Measurements from ENCODE around the gene KRT27.
"Not testable (repeated sequence)": the region's sequence is repeated elsewhere in the genome, so short reads cannot be mapped to it uniquely, and the experiment has no call there.

Gene KRT27

DNA sequence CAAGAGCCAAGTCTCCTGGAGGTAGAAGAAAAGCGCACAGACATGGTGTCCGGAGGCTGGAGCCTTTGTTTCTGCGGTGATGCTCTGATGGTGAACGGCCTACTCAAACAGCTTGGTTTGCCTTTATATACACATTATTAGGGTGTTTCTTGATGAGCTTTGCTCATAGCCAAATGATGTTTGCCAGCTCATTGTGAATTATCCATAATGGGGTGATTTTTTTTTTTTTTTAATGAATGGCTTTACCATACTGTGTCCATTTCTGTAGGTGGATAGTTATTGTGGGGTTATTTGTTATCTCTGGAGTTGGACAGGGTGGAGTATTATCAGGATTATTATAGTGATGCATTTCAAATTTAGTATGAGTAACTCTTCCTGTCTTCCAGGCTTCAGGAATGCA, at the start of gene KRT27:
TSS of gene KRT27 (minus strand) at position 101 of the 400 bp plus-strand sequence. CDS start at position 44, 57 bp downstream.
- DNase-seq (ENCODE audit: low spot score), result no peak

GRCh38 chr17:40830085-40830776, 47.9 kb upstream of the KRT27 start:
- no peak for DNase-seq (ENCODE audit: low spot score)

- DNase-seq (ENCODE audit: low spot score), result no peak
Measured at GRCh38 chr17:40828454-40829044, 46.2 kb upstream of the KRT27 start.

- DNase-seq (ENCODE audit: low spot score), result no peak
Measured at GRCh38 chr17:40827746-40828453, 45.5 kb upstream of the KRT27 start.

DNA sequence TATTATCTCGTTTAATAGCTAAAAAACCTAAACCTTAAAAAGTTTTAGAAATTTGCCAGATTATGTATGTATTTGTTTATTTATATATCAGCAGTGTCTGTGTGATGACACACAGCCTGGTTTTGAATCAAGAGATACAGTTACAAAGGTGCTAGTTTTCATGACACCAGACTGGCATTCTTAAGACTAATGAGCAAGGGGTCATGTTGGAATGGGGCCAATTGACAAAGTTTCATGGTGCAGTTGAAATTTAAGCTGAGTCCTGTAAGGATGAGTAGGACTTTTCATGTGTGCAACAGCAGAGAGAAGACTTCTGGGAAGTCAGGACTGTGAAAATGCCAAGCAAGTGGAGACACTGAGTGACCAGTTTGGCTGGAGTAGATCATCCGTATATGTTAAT, 43.2 kb upstream of the KRT27 start:
- no peak for DNase-seq (ENCODE audit: low spot score)

- no peak for DNase-seq (ENCODE audit: low spot score)
Measured at GRCh38 chr17:40824015-40824832, 41.9 kb upstream of the KRT27 start.

DNA sequence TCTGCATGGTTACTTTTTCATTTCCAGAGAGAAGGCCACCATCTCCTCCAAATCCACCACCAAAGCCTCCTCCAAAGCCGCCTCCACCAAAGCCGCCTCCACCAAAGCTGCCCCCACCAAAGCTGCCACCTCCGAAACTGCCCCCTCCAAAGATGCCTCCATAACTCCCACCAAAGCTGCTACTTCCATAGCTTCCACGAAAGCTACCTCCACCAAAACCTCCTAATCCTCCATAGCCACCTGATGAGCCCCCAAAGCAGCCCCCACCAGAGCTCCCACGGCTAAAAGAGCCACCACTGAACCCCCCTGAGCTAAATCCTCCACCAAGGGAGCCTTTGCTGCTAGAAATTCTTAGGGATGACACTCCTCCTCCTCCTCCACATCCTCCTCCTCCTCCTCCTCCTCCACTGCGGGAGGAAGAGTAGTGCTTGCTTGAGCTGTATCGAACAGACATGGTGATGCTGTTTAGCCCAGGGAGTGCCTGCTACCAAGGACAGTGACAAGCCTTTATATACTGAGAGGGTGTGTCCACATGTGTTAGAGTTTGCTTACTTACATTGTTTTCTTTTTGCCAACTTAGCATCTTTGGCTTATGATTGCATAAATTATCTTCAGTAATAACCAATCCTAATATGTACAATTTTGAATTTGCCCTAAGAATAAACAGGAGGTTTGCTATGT, 39.9 kb upstream of the KRT27 start, which contains the start of gene KRT10:
TSS of gene KRT10 (minus strand) at position 483 of the 681 bp plus-strand sequence. CDS start at position 454, 29 bp downstream.
- no peak for DNase-seq (ENCODE audit: low spot score)

GRCh38 chr17:40821536-40821935, 39.2 kb upstream of the KRT27 start:
- DNase-seq (ENCODE audit: low spot score), result no peak

- DNase-seq (ENCODE audit: low spot score), result no peak
Measured at GRCh38 chr17:40820228-40820838, 38.0 kb upstream of the KRT27 start.

DNA sequence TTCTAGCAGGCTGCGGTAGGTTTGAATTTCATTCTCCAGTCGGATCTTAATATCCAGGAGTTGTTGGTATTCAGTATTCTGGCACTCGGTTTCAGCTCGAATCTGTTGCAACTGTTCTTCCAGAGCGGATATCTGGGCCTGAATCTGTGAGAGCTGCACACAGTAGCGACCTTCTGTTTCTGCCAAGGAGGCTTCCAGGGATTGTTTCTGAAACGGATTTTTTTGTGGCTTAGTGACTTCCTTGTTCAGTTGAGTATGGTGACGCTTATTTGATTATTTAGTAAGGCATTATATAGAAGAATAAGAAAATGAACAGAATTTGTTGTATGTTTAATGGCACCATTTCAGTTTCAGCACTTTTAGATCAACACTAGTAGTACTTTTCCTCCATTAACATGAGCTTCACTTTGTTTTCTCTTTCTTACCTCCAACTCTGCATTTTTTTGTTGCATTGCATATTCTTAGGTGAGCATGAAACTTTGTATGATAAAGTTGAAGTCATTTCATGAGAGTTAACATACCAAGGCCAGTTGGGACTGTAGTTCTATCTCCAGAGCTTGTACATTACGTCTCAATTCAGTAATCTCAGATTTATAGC, 37.3 kb upstream of the KRT27 start:
- no peak for DNase-seq (ENCODE audit: low spot score)

GRCh38 chr17:40818733-40819527, 36.6 kb upstream of the KRT27 start:
- DNase-seq (ENCODE audit: low spot score), result peak; percentile 81

GRCh38 chr17:40818343-40818732, 36.0 kb upstream of the KRT27 start:
- no peak for DNase-seq (ENCODE audit: low spot score)

GRCh38 chr17:40817103-40817682, 34.8 kb upstream of the KRT27 start:
- DNase-seq (ENCODE audit: low spot score), result no peak

DNA sequence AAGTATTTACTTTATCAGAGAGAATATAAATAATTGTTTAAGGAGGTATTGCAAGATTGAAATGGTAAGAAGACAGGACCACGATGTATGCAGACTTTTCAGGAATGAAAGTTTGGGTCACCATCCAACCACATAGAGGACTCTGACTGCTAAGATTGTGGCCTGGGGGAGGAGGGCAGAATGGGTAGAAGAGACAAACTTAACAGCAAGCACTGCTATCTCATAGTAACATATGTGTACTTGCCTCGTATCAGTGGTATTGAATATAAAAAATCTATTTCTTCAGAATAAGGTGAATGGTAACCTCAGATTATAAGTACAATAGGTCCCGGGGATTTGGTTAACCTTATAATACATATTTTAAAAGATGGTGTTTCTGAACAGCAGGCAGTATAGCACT, 34.2 kb upstream of the KRT27 start:
- DNase-seq (ENCODE audit: low spot score), result no peak

- DNase-seq (ENCODE audit: low spot score), result no peak
Measured at GRCh38 chr17:40815381-40815780, 33.0 kb upstream of the KRT27 start.

- not testable (repeated sequence) for DNase-seq (ENCODE audit: low spot score)
Measured at GRCh38 chr17:40814657-40815056, 32.3 kb upstream of the KRT27 start.

DNA sequence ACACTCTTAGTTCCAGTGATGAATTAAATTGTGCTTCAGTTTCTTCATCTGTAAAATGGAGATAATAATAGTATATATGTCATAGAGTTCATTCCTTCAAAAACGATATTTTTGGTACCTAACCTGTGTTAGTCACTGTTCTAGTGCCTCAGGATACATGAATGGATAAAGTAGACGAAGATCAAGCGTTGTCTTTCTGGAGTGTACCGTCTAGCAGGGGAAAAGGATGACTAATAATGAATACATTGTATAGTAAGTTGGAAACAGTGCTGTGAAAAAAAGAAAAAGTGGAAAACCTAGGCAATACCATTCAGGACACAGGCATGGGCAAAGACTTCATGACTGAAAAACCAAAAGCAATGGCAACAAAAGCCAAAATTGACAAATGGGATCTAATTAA, 31.5 kb upstream of the KRT27 start:
- DNase-seq (ENCODE audit: low spot score), result no peak

DNA sequence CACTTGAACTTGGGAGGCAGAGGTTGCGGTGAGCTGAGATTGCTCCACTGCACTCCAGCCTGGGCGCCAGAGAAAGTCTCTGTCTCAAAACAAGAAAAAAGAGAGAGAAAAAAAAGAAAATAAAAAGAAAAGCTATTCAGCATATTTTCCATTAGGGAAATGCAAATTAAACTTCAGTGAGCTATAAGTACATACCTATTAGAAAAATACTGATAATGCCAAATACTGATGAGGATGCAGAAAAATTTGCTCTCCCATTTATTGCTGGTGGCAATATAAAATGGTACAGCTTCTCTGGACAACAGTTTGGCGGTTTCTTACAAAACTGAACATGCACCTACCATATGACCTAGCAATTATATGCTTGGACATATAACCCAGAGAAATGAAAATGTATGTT, 30.3 kb upstream of the KRT27 start:
- no peak for DNase-seq (ENCODE audit: low spot score)

GRCh38 chr17:40810494-40810893, 28.1 kb upstream of the KRT27 start:
- DNase-seq (ENCODE audit: low spot score), result no peak

Data from CD4-positive, alpha-beta T cell treated with Interleukin-6 at 100 ng/mL for 8 hours (primary cell).